OCI-LY3 (cell line): ENCODE results near the gene APOL4.

ENCODE experiments used
- CTCF ChIP-seq: fragments of 200-600, 300-600 bp; sonication (generic); IDR thresholded peaks from 2 replicates; pipeline ENCODE4 v1.5.1; 2014; ENCODE audit warnings: antibody characterized with exemption, low read length, low read depth
- EZH2phosphoT487 ChIP-seq: fragments of 200-600 bp; shearing (Covaris generic); IDR thresholded peaks from 2 replicates; pipeline ENCODE4 v1.6.1; 2018; ENCODE audit warnings: antibody characterized with exemption, mixed run types, low read depth

DNA sequence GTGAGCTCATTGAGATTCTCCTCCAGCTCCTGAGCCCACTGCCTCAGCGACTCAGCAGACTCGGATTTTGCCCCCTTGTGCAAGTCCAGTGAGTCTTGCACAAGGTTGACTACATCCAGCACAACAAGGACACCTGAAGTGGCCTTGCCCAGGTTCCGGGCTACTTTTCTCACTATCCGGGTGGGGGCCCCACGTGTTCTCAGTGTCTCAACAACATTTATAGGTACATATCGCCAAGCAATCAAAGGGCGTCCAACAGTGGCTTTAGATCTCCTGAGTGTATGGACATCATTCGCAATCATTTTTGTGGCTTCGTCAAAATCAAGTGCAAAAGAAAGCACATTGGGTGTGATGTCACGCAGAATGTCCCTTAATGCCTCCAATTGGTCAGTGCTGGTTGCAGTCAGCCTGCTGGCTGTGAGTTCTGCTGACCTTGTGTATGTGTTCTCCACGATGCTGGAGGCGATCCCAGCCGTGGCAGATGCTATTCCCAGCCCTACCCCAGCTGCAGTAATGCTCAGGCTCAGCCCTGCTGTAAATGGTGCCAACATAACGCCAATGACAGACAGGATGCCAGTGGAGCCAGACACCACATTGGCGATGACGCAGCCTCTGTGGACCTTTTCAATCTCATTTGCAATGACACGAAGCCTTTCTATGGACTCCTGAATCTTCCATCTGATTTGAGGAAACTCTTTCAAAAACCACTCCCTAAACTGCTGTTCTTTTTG lies 10.3 kb downstream of the APOL4 start:
- TF ChIP-seq CTCF (no peak), EZH2phosphoT487 (no peak)
